Common myeloid progenitor, CD34-positive (primary cell): ENCODE results near the gene CDK7.

Experiments
- CTCF ChIA-PET: fragments of 350-600 bp; sonication (Branson Sonifier 250); formaldehyde crosslinking; loops from one replicate; lab custom pipeline; 2021; ENCODE audit warnings: antibody characterized with exemption; lab: Charles Lee
- POLR2A ChIA-PET: fragments of 350-600 bp; sonication (Branson Sonifier 250); formaldehyde crosslinking; loops from one replicate; lab custom pipeline; 2021; ENCODE audit warnings: antibody characterized with exemption; lab: Charles Lee
- DNase-seq, 3 donors: peaks; one replicate each; pipeline versions ENCODE4 v3.0.0 to v3.0.0-alpha.2; 2013
- H3K27ac ChIP-seq, 2 experiments: 1 replicate in 1 of 2; 2 replicates in 1 of 2; pipeline ENCODE4 v1.7.0; 2013; ENCODE audit warnings: inconsistent platforms in 2 of 2, low read length in 2 of 2, mild to moderate bottlenecking in 2 of 2, low read depth in 1 of 2, moderate library complexity in 1 of 2; ENCODE audit not compliant: severe bottlenecking in 2 of 2, insufficient read depth in 1 of 2, poor library complexity in 1 of 2
- H3K27me3 ChIP-seq, 5 experiments: replicated peaks in 2 of 5; 1 replicate in 3 of 5; 2 replicates in 2 of 5; pipeline versions ENCODE4 v1.6.1 to v1.7.0; 2013; ENCODE audit warnings: low read length in 4 of 5, mild to moderate bottlenecking in 2 of 5, moderate library complexity in 2 of 5, inconsistent platforms in 1 of 5; ENCODE audit not compliant: insufficient read depth in 5 of 5, control insufficient read depth in 4 of 5
- H3K36me3 ChIP-seq, 4 experiments: 1 replicate in 2 of 4; 2 replicates in 2 of 4; pipeline versions ENCODE4 v1.6.1 to v1.7.0; 2013; ENCODE audit warnings: low read length in 3 of 4, control low read depth in 1 of 4, mild to moderate bottlenecking in 1 of 4; ENCODE audit not compliant: control insufficient read depth in 4 of 4, insufficient read depth in 4 of 4
- H3K4me1 ChIP-seq, 4 experiments: 1 replicate in 3 of 4; 2 replicates in 1 of 4; pipeline versions ENCODE4 v1.6.1 to v1.7.1; 2013; ENCODE audit warnings: low read length in 3 of 4, mild to moderate bottlenecking in 3 of 4, control low read depth in 1 of 4, inconsistent platforms in 1 of 4, moderate library complexity in 1 of 4; ENCODE audit not compliant: control insufficient read depth in 4 of 4, insufficient read depth in 4 of 4; ENCODE audit errors: control extremely low read depth in 1 of 4
- H3K4me3 ChIP-seq, 7 experiments: 1 replicate in 4 of 7; 2 replicates in 3 of 7; pipeline versions ENCODE4 v1.5.1 to v1.7.0; 2013; ENCODE audit warnings: mild to moderate bottlenecking in 7 of 7, low read length in 6 of 7, moderate library complexity in 6 of 7, inconsistent platforms in 2 of 7, low read depth in 2 of 7, control low read depth in 1 of 7; ENCODE audit not compliant: insufficient read depth in 4 of 7, control insufficient read depth in 1 of 7; ENCODE audit errors: extremely low read depth in 1 of 7
- H3K9me3 ChIP-seq, 5 experiments: 1 replicate in 4 of 5; 2 replicates in 1 of 5; pipeline versions ENCODE4 v1.6.1 to v1.7.1; 2013; ENCODE audit warnings: low read length in 4 of 5, mild to moderate bottlenecking in 2 of 5, inconsistent platforms in 1 of 5, low read depth in 1 of 5, moderate library complexity in 1 of 5; ENCODE audit not compliant: control insufficient read depth in 4 of 5, insufficient read depth in 2 of 5; ENCODE audit errors: control extremely low read depth in 1 of 5
- WGBS: methylation state at CpG from one replicate; pipeline ENCODE4 v1.1.5; 2013; ENCODE audit not compliant: insufficient coverage; 5-methylcytosine and 5-hydroxymethylcytosine counted together

Gene CDK7

DNA sequence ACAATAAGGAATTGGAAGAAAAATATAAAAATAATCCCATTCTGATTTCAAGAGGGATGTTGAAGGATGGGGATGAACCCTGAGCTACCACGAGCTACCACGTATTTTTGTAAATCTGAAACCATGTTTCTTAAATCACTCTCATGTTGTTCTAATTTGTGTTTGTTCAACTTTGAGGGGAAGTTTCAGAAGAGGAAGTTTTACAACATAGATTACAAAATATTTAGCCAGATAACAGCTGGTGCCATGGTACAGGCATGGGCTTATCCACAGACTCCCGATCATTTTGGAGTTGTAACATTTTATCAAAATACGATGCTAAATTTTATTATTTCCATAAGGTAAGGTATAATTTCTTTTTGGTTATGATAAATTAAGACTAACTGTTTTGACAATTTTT, 82.7 kb downstream of the CDK7 start:
- ChIA-PET CTCF (no interaction called here), POLR2A (no interaction called here)
- Histone ChIP-seq H3K27ac (no peak overlapping the region), H3K36me3 (peaks cover 3 to 47% (median 24%) of the 10 kb centered on the region in 4 experiments), H3K4me1 (peaks cover 0 to 7% (median 3%) of the 10 kb centered on the region in 4 experiments), H3K9me3 (no peaks in the 10 kb centered on the region), H3K4me3 (peak overlapping the region in 1 of 7 experiments; percentile 37), H3K27me3 (no peaks in the 10 kb centered on the region)
- no CpG with 5 or more reads among the region's 4 CpGs for WGBS
- peak in 1 of 3 donors; percentile 7 for DNase-seq

DNA sequence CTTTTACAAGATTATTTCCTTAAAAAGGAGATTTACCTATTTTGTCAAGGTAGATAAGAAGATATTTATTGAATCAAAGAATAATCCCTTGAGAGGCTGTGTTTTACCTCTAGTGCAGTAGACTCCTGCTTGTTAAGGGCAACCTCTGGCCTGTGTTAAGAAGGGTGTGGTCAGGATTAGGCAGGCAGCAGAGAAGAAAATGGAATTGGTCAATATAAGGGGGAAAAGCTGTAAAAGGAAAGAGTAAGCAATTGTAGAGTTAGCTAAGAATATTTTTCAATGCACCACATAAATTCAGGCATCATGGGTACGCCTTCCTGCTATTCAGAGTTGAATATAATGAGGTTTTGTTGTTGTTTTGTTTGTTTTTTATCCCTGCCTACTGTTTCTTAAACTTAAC, 91.7 kb downstream of the CDK7 start:
- CTCF ChIA-PET = interaction anchor here (0.6 to 1.5 kb wide), 2 partner anchors 8 to 9 kb away, joined by 3 to 4 read pairs; no protein-coding TSS in a partner anchor
- WGBS = no CpG with 5 or more reads among the region's 1 CpG
- Histone ChIP-seq H3K4me1 (peaks cover 0 to 2% (median under 1%) of the 10 kb centered on the region in 4 experiments), H3K9me3 (no peaks in the 10 kb centered on the region), H3K27me3 (no peaks in the 10 kb centered on the region), H3K36me3 (peaks cover 0 to 8% (median 3%) of the 10 kb centered on the region in 4 experiments), H3K4me3 (no peak overlapping the region), H3K27ac (no peak overlapping the region)
- POLR2A ChIA-PET = interaction anchor here (0.7 kb wide), 1 partner anchor 141 kb away, joined by 3 read pairs; no protein-coding TSS in a partner anchor
- no peak for DNase-seq
